ENCODE results near the gene SPEN.

GRCh38 chr1:15989776-15990175 is 142.3 kb downstream of the SPEN start:
- no peak for TF ChIP-seq POLR2A (IDR thresholded peaks at IDR 0.05; ENCODE audit: low read depth, low read length)
- TF ChIP-seq POLR2AphosphoS5 (IDR thresholded peaks at IDR 0.05; ENCODE audit: low read depth, low read length), result no peak
